Thyroid gland (tissue), 4 donors: ENCODE measurements around the gene FAM200A. TPM values are rescaled to one million over a fixed set of nuclear protein-coding genes. Genes with fewer than 3 reads are reported as not detected.
"Not testable (repeated sequence)": the region's sequence is repeated elsewhere in the genome, so short reads cannot be mapped to it uniquely, and the experiment has no call there.

Experiments
- DNase-seq, 2 donors: peaks; one replicate each; pipeline ENCODE4 v3.0.0-alpha.2; 2019
- H3K27ac ChIP-seq, 3 donors: fragments of 200-600 bp; sonication (generic); 1 replicate in 2 of 3; 2 replicates in 1 of 3; pipeline ENCODE4 v1.5.1; 2016 to 2019; ENCODE audit warnings: mild to moderate bottlenecking in 1 of 3, moderate library complexity in 1 of 3
- H3K27me3 ChIP-seq: fragments of 200-600 bp; sonication (generic); one replicate; pipeline ENCODE4 v1.5.1; 2019
- H3K36me3 ChIP-seq, 2 donors: fragments of 200-600 bp; sonication (generic); one replicate each; pipeline ENCODE4 v1.5.1; 2016 to 2019
- H3K4me1 ChIP-seq, 2 donors: fragments of 200-600 bp; sonication (generic); one replicate each; pipeline ENCODE4 v1.5.1; 2017 to 2019
- H3K4me3 ChIP-seq, 3 donors: fragments of 200-600 bp; sonication (generic); replicated peaks in 1 of 3; 1 replicate in 2 of 3; 2 replicates in 1 of 3; pipeline ENCODE4 v1.5.1; 2016; ENCODE audit warnings: mild to moderate bottlenecking in 1 of 3
- H3K9me3 ChIP-seq: fragments of 200-600 bp; sonication (generic); one replicate; pipeline ENCODE4 v1.5.1; 2017
- POLR2A ChIP-seq, 2 donors: fragments of 450-650 bp; IDR thresholded peaks; one replicate each; pipeline ENCODE4 v1.6.1; 2017; ENCODE audit warnings: antibody characterized with exemption in 2 of 2, mild to moderate bottlenecking in 2 of 2, moderate library complexity in 1 of 2
- WGBS, 2 donors: methylation state at CpG; one replicate each; pipeline ENCODE4 v1.1.5; 2017; 5-methylcytosine and 5-hydroxymethylcytosine counted together
- intact Hi-C: fragments of 100-400 bp; cut with DNase I; formaldehyde crosslinking; loops from one replicate; pipeline ENCODE4 v1.15.1; 2023
- total RNA-seq, 4 donors: library from RNA; depleted of rRNA; stranded (reverse); fragments of >200 nt; gene quantifications; one replicate each; pipeline ENCODE4 v1.2.3, GENCODE V29; 2016
- TF ChIP-seq, protein P1 (sequence below), 6 experiments: fragments of 200-600 bp in 3 of 6; fragments of 450-650 bp in 3 of 6; sonication (generic) in 3 of 6; IDR thresholded peaks; one replicate each; pipeline ENCODE4 v1.5.1; 2016 to 2019; ENCODE audit warnings: antibody characterized with exemption in 6 of 6, mild to moderate bottlenecking in 2 of 6, inconsistent platforms in 1 of 6, moderate library complexity in 1 of 6

FAM200A gene
- total RNA-seq, 4 donors from 2014 or later: 4.4 to 10.6 (median 7.4) TPM

DNA sequence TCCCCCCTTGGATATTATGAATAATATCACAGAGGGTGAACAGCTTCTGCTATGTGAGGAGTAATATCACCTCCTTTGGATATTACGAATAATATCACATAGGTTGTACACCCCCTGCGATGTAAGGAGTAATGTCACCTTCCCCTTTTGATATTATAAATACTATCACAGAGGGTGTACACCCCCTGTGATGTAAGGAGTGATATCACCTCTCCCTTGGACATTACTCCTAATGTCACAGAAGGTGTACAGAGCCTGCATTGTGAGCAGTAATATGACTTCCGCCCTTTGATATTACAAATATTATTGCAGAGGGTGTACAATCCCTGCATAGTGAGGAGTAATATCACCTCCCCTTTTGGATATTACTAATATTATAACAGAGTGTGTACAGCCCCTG is 37.0 kb upstream of the FAM200A start:
- intact Hi-C loops: no loop called here

DNA sequence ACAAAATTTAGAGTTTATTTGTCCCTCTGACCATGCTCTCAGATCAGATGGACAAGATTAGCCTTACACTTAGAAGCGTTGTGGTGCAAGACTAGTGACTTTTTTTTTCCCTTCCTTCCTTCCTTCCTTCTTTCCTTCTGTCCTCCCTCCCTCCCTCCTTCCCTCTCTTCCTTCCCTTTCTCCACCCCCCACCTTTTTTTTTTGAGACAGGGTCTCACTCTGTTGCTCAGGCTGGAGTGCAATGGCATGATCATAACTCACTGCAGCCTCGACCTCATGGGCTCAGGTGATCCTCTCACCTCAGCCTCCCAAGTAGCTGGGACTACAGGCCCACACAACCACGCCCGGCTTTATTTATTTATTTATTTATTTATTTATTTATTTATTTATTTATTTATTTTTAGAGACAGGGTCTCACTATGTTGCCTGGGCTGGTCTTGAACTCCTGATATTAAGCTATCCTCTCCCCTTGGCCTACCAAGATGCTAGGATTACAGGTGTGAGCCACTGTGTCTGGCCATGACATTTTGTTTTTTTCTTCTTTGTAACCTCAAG is 28.9 kb upstream of the FAM200A start:
- H3K36me3 ChIP-seq, intact Hi-C loops, H3K27me3 ChIP-seq, DNase-seq, H3K4me1 ChIP-seq, H3K27ac ChIP-seq, H3K9me3 ChIP-seq: not testable (repeated sequence)
- 52 to 60% methylated on average over 4 of the region's 4 CpGs for WGBS, 2 donors
- peak overlapping the region in 1 of 3 donors; percentile 51 for H3K4me3 ChIP-seq

More for the DNA sequence above, 37.0 kb upstream of the FAM200A start:
- TF ChIP-seq POLR2A (IDR thresholded peaks at IDR 0.05): no peak
- TF ChIP-seq, protein P1, sequence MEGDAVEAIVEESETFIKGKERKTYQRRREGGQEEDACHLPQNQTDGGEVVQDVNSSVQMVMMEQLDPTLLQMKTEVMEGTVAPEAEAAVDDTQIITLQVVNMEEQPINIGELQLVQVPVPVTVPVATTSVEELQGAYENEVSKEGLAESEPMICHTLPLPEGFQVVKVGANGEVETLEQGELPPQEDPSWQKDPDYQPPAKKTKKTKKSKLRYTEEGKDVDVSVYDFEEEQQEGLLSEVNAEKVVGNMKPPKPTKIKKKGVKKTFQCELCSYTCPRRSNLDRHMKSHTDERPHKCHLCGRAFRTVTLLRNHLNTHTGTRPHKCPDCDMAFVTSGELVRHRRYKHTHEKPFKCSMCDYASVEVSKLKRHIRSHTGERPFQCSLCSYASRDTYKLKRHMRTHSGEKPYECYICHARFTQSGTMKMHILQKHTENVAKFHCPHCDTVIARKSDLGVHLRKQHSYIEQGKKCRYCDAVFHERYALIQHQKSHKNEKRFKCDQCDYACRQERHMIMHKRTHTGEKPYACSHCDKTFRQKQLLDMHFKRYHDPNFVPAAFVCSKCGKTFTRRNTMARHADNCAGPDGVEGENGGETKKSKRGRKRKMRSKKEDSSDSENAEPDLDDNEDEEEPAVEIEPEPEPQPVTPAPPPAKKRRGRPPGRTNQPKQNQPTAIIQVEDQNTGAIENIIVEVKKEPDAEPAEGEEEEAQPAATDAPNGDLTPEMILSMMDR (IDR thresholded peaks at IDR 0.05): no peak
- Histone ChIP-seq H3K9me3 (no peaks in the 10 kb centered on the region), H3K27ac (no peak overlapping the region), H3K27me3 (no peaks in the 10 kb centered on the region), H3K4me1 (no peaks in the 10 kb centered on the region), H3K36me3 (no peaks in the 10 kb centered on the region), H3K4me3 (no peak overlapping the region)
- DNase-seq: no peak
- 81 to 83% methylated on average over 3 of the region's 3 CpGs for WGBS, 2 donors

DNA sequence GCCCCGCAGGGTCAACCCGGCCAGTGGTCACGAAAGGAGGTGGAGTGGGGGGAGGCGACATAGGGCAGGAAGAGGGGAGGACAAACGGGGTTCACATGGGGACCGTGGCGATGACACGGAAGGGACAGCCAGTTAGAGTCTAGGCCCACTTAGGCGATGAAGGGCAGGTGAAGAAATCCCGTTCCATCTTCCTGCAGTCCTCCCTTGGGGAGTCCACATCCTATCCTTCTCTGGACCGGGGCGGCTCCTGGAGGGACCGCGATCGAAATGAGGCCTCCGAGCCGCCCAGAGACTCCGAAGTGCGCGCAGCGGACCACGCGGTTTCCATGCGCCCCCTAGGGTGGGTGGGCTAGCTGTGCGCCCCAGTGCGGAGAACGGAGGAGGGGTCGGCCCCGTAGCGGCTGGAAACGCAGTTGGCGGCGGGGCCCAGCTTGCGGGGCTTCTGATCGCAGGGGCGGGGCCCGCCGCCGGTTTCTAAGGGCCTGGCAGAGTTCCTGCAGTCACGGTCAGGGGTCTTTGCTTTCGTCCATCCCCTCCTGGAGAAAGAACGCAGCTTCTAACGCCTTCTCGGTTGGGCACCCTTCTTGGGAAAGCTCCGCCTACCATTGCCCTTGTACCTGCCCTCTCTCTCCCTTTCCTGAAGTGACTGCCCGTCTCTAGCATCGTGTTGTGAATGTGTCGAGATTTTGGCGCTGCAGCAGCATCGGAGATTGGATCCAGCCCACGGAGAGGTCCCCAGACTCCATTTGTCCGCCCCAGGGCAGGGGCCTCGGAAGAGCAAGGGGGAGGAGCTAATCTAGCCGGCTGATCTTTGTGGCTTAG is 28.3 kb upstream of the FAM200A start:
- Histone ChIP-seq H3K36me3 (no peaks in the 10 kb centered on the region), H3K27me3 (no peaks in the 10 kb centered on the region), H3K9me3 (no peaks in the 10 kb centered on the region), H3K4me1 (peaks cover 8% of the 10 kb centered on the region in 2 donors), H3K4me3 (peak overlapping the region in 2 of 3 donors; percentile 17 to 51), H3K27ac (peak overlapping the region in 1 of 3 donors; percentile 28)
- intact Hi-C loops: no loop called here
- 2 to 3% methylated on average over 29 to 51 of the region's 54 CpGs for WGBS, 2 donors
- DNase-seq: peak; percentile 34 to 37
- no peak for TF ChIP-seq POLR2A (IDR thresholded peaks at IDR 0.05)
- TF ChIP-seq, protein P1 (IDR thresholded peaks at IDR 0.05): no peak

DNA sequence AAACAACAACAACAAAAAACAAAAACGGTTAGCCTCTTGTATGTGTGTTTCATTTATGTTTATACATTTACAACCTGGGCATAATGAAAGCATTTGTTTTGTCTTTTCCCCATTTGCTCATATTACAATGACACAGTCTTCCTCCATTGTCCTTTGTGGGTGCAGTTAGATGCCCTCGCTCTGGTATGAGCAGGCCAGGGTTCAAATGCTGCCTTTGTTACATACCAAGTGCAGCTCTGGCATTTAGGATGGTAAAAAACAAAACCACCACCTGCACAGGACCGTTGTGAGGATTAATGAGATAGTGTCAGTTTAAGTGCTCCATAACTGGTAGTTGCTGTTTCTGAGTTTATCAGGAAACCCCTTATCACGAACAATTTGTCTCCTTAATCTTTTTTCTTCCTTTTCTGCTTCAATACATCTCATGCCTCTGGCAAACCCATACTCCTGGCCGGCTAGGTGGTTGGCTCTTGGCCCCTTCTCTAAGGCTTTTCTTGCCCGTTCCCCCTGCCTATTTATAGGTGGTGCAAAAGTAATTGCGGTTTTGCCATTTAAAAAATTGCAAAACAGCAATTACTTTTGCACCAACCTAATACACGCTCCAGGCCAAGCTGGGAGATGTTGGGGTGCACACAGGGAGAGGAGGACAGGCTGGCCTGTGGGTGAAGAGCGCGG is 27.5 kb upstream of the FAM200A start:
- TF ChIP-seq POLR2A (IDR thresholded peaks at IDR 0.05): no peak
- TF ChIP-seq, protein P1 (IDR thresholded peaks at IDR 0.05): no peak
- Histone ChIP-seq H3K36me3 (no peaks in the 10 kb centered on the region), H3K4me1 (peaks cover 8% of the 10 kb centered on the region in 2 donors), H3K27me3 (no peaks in the 10 kb centered on the region), H3K4me3 (peak overlapping the region in 2 of 3 donors; percentile 17 to 51), H3K9me3 (no peaks in the 10 kb centered on the region), H3K27ac (no peak overlapping the region)
- no peak for DNase-seq
- WGBS, 2 donors: 45 to 57% methylated on average over 10 of the region's 10 CpGs
- intact Hi-C loops: no loop called here

DNA sequence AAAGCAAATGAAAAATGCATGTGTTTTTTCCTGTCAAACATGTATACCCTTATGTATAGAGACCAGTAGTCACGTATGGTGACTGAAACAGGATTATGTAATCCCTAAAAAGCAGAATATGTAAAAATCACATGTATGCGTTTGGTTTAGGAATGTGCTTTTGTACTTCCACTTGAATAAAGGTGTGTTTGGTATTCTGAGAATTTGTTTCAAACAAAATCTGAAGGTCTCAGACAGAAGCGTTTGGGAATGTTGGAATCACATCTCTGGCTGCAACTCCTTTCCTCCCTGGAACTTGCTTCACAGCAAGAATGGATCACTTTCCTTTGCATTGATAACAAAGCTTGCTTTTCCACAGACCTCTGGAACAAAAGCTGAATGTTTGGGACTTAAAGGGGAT is 24.3 kb upstream of the FAM200A start:
- no peak overlapping the region for H3K27ac ChIP-seq
- no peak overlapping the region for H3K4me3 ChIP-seq
- peaks cover 17 to 26% of the 10 kb centered on the region in 2 donors for H3K36me3 ChIP-seq
- WGBS, 2 donors: 74 to 80% methylated on average over 3 of the region's 3 CpGs
- intact Hi-C loops: no loop called here
- peaks cover 8% of the 10 kb centered on the region in 2 donors for H3K4me1 ChIP-seq
- DNase-seq: no peak
- TF ChIP-seq, protein P1 (IDR thresholded peaks at IDR 0.05): no peak
- no peak for TF ChIP-seq POLR2A (IDR thresholded peaks at IDR 0.05)
- no peaks in the 10 kb centered on the region for H3K27me3 ChIP-seq
- no peaks in the 10 kb centered on the region for H3K9me3 ChIP-seq
